OCI-LY3 (cell line): ENCODE measurements around the gene UGCG.
"Not testable (repeated sequence)": the region's sequence is repeated elsewhere in the genome, so short reads cannot be mapped to it uniquely, and the experiment has no call there.

Experiments used
- H2AFZ ChIP-seq: fragments of 200-600, 300-600 bp; shearing (Covaris generic); 2 replicates; pipeline ENCODE4 v1.6.0; 2014; ENCODE audit warnings: antibody characterized with exemption, low read depth, low read length
- H3K27ac ChIP-seq: fragments of 200-600, 300-600 bp; sonication (generic); 2 replicates; pipeline ENCODE4 v1.5.1; 2014; ENCODE audit warnings: mild to moderate bottlenecking, low read length, moderate library complexity, mixed read lengths
- H3K27me3 ChIP-seq: fragments of 200-600, 300-600 bp; sonication (generic); 2 replicates; pipeline ENCODE4 v1.6.1; 2014; ENCODE audit warnings: low read depth, low read length, mixed read lengths
- H3K36me3 ChIP-seq: fragments of 200-600, 300-600 bp; sonication (generic); replicated peaks from 2 replicates; pipeline ENCODE3; 2014; ENCODE audit warnings: low read depth, low read length, mixed read lengths
- H3K4me1 ChIP-seq: fragments of 300-600, 200-600 bp; sonication (generic); 2 replicates; pipeline ENCODE4 v1.6.1; 2014; ENCODE audit warnings: low read length, mixed read lengths
- H3K4me2 ChIP-seq: fragments of 200-600, 300-600 bp; sonication (generic); 2 replicates; pipeline ENCODE4 v1.6.1; 2014; ENCODE audit warnings: low read length, mixed read lengths
- H3K4me3 ChIP-seq: fragments of 300-600, 200-600 bp; sonication (generic); 2 replicates; pipeline ENCODE4 v1.5.1; 2014; ENCODE audit warnings: antibody characterized with exemption, mild to moderate bottlenecking, low read length, moderate library complexity
- H3K79me2 ChIP-seq: fragments of 300-600, 200-600 bp; shearing (Covaris generic); 2 replicates; pipeline ENCODE4 v1.6.1; 2014; ENCODE audit warnings: mild to moderate bottlenecking, low read length, mixed read lengths
- H3K9ac ChIP-seq: fragments of 300-600, 200-600 bp; shearing (Covaris generic); 2 replicates; pipeline ENCODE4 v1.6.0; 2014; ENCODE audit warnings: mild to moderate bottlenecking, low read length, moderate library complexity
- H3K9me3 ChIP-seq: fragments of 200-600, 300-600 bp; shearing (Covaris generic); 2 replicates; pipeline ENCODE4 v1.6.1; 2014; ENCODE audit warnings: low read length, mixed read lengths; ENCODE audit not compliant: insufficient read depth
- H4K20me1 ChIP-seq: fragments of 200-600, 300-600 bp; sonication (generic); 2 replicates; pipeline ENCODE4 v1.6.1; 2016; ENCODE audit warnings: low read length, mixed read lengths; ENCODE audit not compliant: insufficient read depth
- CTCF ChIP-seq: fragments of 200-600, 300-600 bp; sonication (generic); IDR thresholded peaks from 2 replicates; pipeline ENCODE4 v1.5.1; 2014; ENCODE audit warnings: antibody characterized with exemption, low read length, low read depth
- EZH2phosphoT487 ChIP-seq: fragments of 200-600 bp; shearing (Covaris generic); IDR thresholded peaks from 2 replicates; pipeline ENCODE4 v1.6.1; 2018; ENCODE audit warnings: antibody characterized with exemption, mixed run types, low read depth

UGCG gene

GRCh38 chr9:111890334-111890733 is 6.3 kb upstream of the UGCG start:
- Histone ChIP-seq H3K79me2 (no peaks in the 10 kb centered on the region), H3K4me3 (no peak overlapping the region), H3K9ac (no peak overlapping the region), H3K9me3 (no peaks in the 10 kb centered on the region), H4K20me1 (no peaks in the 10 kb centered on the region), H3K4me2 (peak overlapping the region; percentile 10), H3K4me1 (peaks cover 39% of the 10 kb centered on the region), H3K27ac (no peak overlapping the region), H3K36me3 (no peaks in the 10 kb centered on the region), H3K27me3 (no peaks in the 10 kb centered on the region), H2AFZ (no peak overlapping the region)
- TF ChIP-seq CTCF (no peak), EZH2phosphoT487 (no peak)

GRCh38 chr9:111890867-111891266 is 5.7 kb upstream of the UGCG start:
- not testable (repeated sequence) for H3K4me3 ChIP-seq, H3K27me3 ChIP-seq, H4K20me1 ChIP-seq, H3K79me2 ChIP-seq, H2AFZ ChIP-seq, H3K9me3 ChIP-seq, H3K27ac ChIP-seq, H3K9ac ChIP-seq, H3K36me3 ChIP-seq
- peaks cover 44% of the 10 kb centered on the region for H3K4me1 ChIP-seq
- H3K4me2 ChIP-seq, result peak overlapping the region; percentile 10

- H3K27me3 ChIP-seq, result no peaks in the 10 kb centered on the region
- peaks cover 39% of the 10 kb centered on the region for H3K4me1 ChIP-seq
- H3K4me2 ChIP-seq, result peak overlapping the region; percentile 63
- H3K79me2 ChIP-seq, result peaks cover 1% of the 10 kb centered on the region
- peak overlapping the region; percentile 41; the same call in 1 of the 2 replicates for H3K9ac ChIP-seq
- H2AFZ ChIP-seq, result no peak overlapping the region
- TF ChIP-seq EZH2phosphoT487, result no peak
- no peak for TF ChIP-seq CTCF
- H3K4me3 ChIP-seq, result peak overlapping the region; percentile 51
- no peaks in the 10 kb centered on the region for H3K36me3 ChIP-seq
- H3K9me3 ChIP-seq, result no peaks in the 10 kb centered on the region
- H4K20me1 ChIP-seq, result no peaks in the 10 kb centered on the region
- peak overlapping the region; percentile 51 for H3K27ac ChIP-seq
Measured at GRCh38 chr9:111891910-111892499, 4.6 kb upstream of the UGCG start.

- H3K27ac ChIP-seq, result peak overlapping the region; percentile 93
- no peak for TF ChIP-seq CTCF
- TF ChIP-seq EZH2phosphoT487, result no peak
- peak overlapping the region; percentile 64 for H3K4me2 ChIP-seq
- H3K9ac ChIP-seq, result peak overlapping the region; percentile 96
- H3K9me3 ChIP-seq, result peaks cover 13% of the 10 kb centered on the region; the same call in 1 of the 2 replicates
- H2AFZ ChIP-seq, result no peak overlapping the region
- H3K4me1 ChIP-seq, result peaks cover 51% of the 10 kb centered on the region
- H4K20me1 ChIP-seq, result peaks cover 43% of the 10 kb centered on the region
- peak overlapping the region; percentile 87 for H3K4me3 ChIP-seq
- H3K27me3 ChIP-seq, result no peaks in the 10 kb centered on the region
- H3K36me3 ChIP-seq, result peaks cover 39% of the 10 kb centered on the region
- H3K79me2 ChIP-seq, result peaks cover 52% of the 10 kb centered on the region
Measured at GRCh38 chr9:111896942-111897600, 457 bp downstream of the UGCG start.
